Adrenal gland (tissue), 12 donors: Measurements from ENCODE around the gene ZNF592. TPM values are rescaled to one million over a fixed set of nuclear protein-coding genes. Genes with fewer than 3 reads are reported as not detected.
A peak's percentile ranks its signal among the peaks of the same experiment; 100 is the strongest.

ENCODE experiments used
- DNase-seq, 7 donors: peaks; one replicate each; pipeline ENCODE4 v3.0.0-alpha.2; 2019 to 2020
- H3K27ac ChIP-seq, 5 donors: fragments of 200-600 bp; sonication (generic) in 4 of 5; 1 replicate in 3 of 5; 2 replicates in 2 of 5; pipeline versions ENCODE4 v1.5.1 to v1.8.0; 2016 to 2020; ENCODE audit warnings: mild to moderate bottlenecking in 1 of 5
- H3K27me3 ChIP-seq: fragments of 200-600 bp; 2 replicates; pipeline ENCODE4 v1.8.0; 2021
- H3K36me3 ChIP-seq, 2 donors: fragments of 200-600 bp; replicated peaks in 1 of 2; 1 replicate in 1 of 2; 2 replicates in 1 of 2; pipeline versions ENCODE4 v1.5.1 to v1.8.0; 2018 to 2022
- H3K4me1 ChIP-seq, 2 donors: fragments of 200-600 bp; replicated peaks in 1 of 2; 1 replicate in 1 of 2; 2 replicates in 1 of 2; pipeline versions ENCODE4 v1.5.1 to v1.8.0; 2018 to 2021
- H3K4me3 ChIP-seq, 4 donors: fragments of 200-600 bp; sonication (generic) in 3 of 4; one replicate each; pipeline ENCODE4 v1.5.1; 2016 to 2018
- H3K9me3 ChIP-seq, 3 donors: fragments of 200-600 bp; sonication (generic) in 1 of 3; replicated peaks in 1 of 3; 1 replicate in 2 of 3; 2 replicates in 1 of 3; pipeline versions ENCODE4 v1.5.1 to v1.8.0; 2016 to 2021
- CTCF ChIP-seq, 6 experiments: fragments of 450-650 bp in 4 of 6; fragments of 200-600 bp in 2 of 6; sonication (generic) in 1 of 6; IDR thresholded peaks; 1 replicate in 5 of 6; 2 replicates in 1 of 6; pipeline versions ENCODE4 v1.5.1 to v1.8.0; 2016 to 2021; ENCODE audit warnings: antibody characterized with exemption in 6 of 6, mild to moderate bottlenecking in 2 of 6, moderate library complexity in 1 of 6
- POLR2A ChIP-seq, 2 donors: fragments of 450-650 bp; IDR thresholded peaks; one replicate each; pipeline ENCODE4 v1.6.1; 2017; ENCODE audit warnings: antibody characterized with exemption in 2 of 2, mild to moderate bottlenecking in 2 of 2, moderate library complexity in 1 of 2
- WGBS, 4 donors: extraction: QIAGEN DNeasy Blood & Tissue Kit in 2 of 4; methylation state at CpG; one replicate each; pipeline versions ENCODE4 v1.1.5 to v1.1.7; 2013 to 2017; 5-methylcytosine and 5-hydroxymethylcytosine counted together
- intact Hi-C, 2 donors: fragments of 100-400 bp; cut with DNase I; formaldehyde crosslinking; loops; one replicate each; pipeline versions ENCODE4 v1.14.1 to v1.15.0; 2022 to 2023
- polyA plus RNA-seq, 3 donors: library from polyadenylated mRNA; stranded (reverse); fragments of 200-250 nt in 2 of 3; fragments of 350-450 nt in 1 of 3; fragmentation: Illumina TruSeq in 1 of 3; extraction: RNeasy Lipid Tissue Mini Kit (QIAGEN cat#74804) in 1 of 3; gene quantifications; one replicate each; pipeline ENCODE4 v1.2.3, GENCODE V29; 2013 to 2014
- total RNA-seq, 9 donors: library from RNA; depleted of rRNA in 4 of 9; stranded (reverse); fragments of >200 nt in 4 of 9; fragments of 120-200 nt in 1 of 9; fragmentation: NEBNext Ultra II Directional in 1 of 9; extraction: Animal tissue kit (Norgen Biotek cat#: 25700) in 1 of 9; gene quantifications; one replicate each; pipeline versions ENCODE4 v1.1.0 to v1.2.4, GENCODE V29; 2013 to 2023
- donor health status: healthy with polysubstance abuse.
- donor health status: Bipolar disorder and iron deficiency.
- donor health status: DM: yes; HTN: yes; CAD: no.
- donor health status: DM: no; HTN: no; CAD: no.
- donor health status: DM: no; HTN: no; CAD: no.
- donor health status: DM: yes; HTN: yes; CAD: no.

ZNF592 gene
- total and polyA plus RNA-seq, 12 donors, result 8.1 to 30.3 (median 24.2) TPM

GRCh38 chr15:84827246-84827645 lies 78.9 kb downstream of the ZNF592 start:
- Histone ChIP-seq H3K27me3 (no peaks in the 10 kb centered on the region), H3K36me3 (no peaks in the 10 kb centered on the region), H3K4me3 (no peak overlapping the region), H3K9me3 (no peaks in the 10 kb centered on the region), H3K4me1 (peaks cover 13 to 57% of the 10 kb centered on the region in 2 donors), H3K27ac (no peak overlapping the region)
- DNase-seq, result peak in 1 of 7 donors; percentile 16
- 97 to 100% (median 99%) methylated on average over 1 to 9 of the region's 9 CpGs for WGBS, 4 donors
- intact Hi-C loops, result no loop called here
- TF ChIP-seq POLR2A (IDR thresholded peaks at IDR 0.05) (no peak), CTCF (IDR thresholded peaks at IDR 0.05) (no peak)

- Histone ChIP-seq H3K4me3 (no peak overlapping the region), H3K27ac (peak overlapping the region in 2 of 5 donors; percentile 52 to 57), H3K4me1 (peaks cover 15 to 57% of the 10 kb centered on the region in 2 donors), H3K36me3 (no peaks in the 10 kb centered on the region), H3K9me3 (no peaks in the 10 kb centered on the region), H3K27me3 (no peaks in the 10 kb centered on the region)
- TF ChIP-seq CTCF (IDR thresholded peaks at IDR 0.05), result no peak
- intact Hi-C loops, result no loop called here
- DNase-seq, result peak in 2 of 7 donors; percentile 19 to 52
- 56 to 63% (median 61%) methylated on average over 13 to 14 of the region's 14 CpGs for WGBS, 4 donors
These were observed 79.9 kb downstream of the ZNF592 start for GRCh38 chr15:84828086-84828908.

GRCh38 chr15:84829428-84829827 lies 81.0 kb downstream of the ZNF592 start:
- TF ChIP-seq POLR2A (IDR thresholded peaks at IDR 0.05) (no peak), CTCF (IDR thresholded peaks at IDR 0.05) (no peak)
- 92 to 98% (median 94%) methylated on average over 8 of the region's 8 CpGs for WGBS, 4 donors
- H3K36me3 ChIP-seq, result no peaks in the 10 kb centered on the region
- H3K9me3 ChIP-seq, result no peaks in the 10 kb centered on the region
- no peak overlapping the region for H3K4me3 ChIP-seq
- no peak for DNase-seq
- H3K27ac ChIP-seq, result peak overlapping the region in 1 of 5 donors; percentile 34
- peaks cover 16 to 55% of the 10 kb centered on the region in 2 donors for H3K4me1 ChIP-seq
- intact Hi-C loops, result no loop called here
- H3K27me3 ChIP-seq, result no peaks in the 10 kb centered on the region

GRCh38 chr15:84830036-84830435 lies 81.6 kb downstream of the ZNF592 start:
- Histone ChIP-seq H3K27ac (peak overlapping the region in 1 of 5 donors; percentile 34), H3K4me3 (no peak overlapping the region), H3K4me1 (peaks cover 16 to 49% of the 10 kb centered on the region in 2 donors), H3K36me3 (no peaks in the 10 kb centered on the region), H3K27me3 (no peaks in the 10 kb centered on the region), H3K9me3 (no peaks in the 10 kb centered on the region)
- WGBS, 4 donors, result 50 to 62% (median 52%) methylated on average over 2 of the region's 2 CpGs
- TF ChIP-seq CTCF (IDR thresholded peaks at IDR 0.05), result no peak
- TF ChIP-seq POLR2A (IDR thresholded peaks at IDR 0.05), result no peak
- intact Hi-C loops, result no loop called here
- DNase-seq, result no peak
